Effector memory CD4-positive, alpha-beta T cell (primary cell): ENCODE measurements around the gene TAF12.
"Not testable (repeated sequence)": the region's sequence is repeated elsewhere in the genome, so short reads cannot be mapped to it uniquely, and the experiment has no call there.

ENCODE experiments used
- DNase-seq, 3 donors: peaks; one replicate each; pipeline ENCODE4 v3.0.0-alpha.2; 2020
- H3K27ac ChIP-seq: 2 replicates; pipeline ENCODE4 v1.7.0; 2013; ENCODE audit warnings: mild to moderate bottlenecking, low read length, moderate library complexity; ENCODE audit not compliant: insufficient read depth, poor library complexity, severe bottlenecking
- H3K27me3 ChIP-seq: replicated peaks from 2 replicates; pipeline ENCODE4 v1.7.0; 2013; ENCODE audit warnings: mild to moderate bottlenecking, low read length; ENCODE audit not compliant: insufficient read depth, control insufficient read depth, poor library complexity, severe bottlenecking
- H3K36me3 ChIP-seq: 2 replicates; pipeline ENCODE4 v1.7.0; 2013; ENCODE audit warnings: mild to moderate bottlenecking, low read length, moderate library complexity; ENCODE audit not compliant: control insufficient read depth, insufficient read depth
- H3K4me1 ChIP-seq: 2 replicates; pipeline ENCODE4 v1.7.0; 2013; ENCODE audit warnings: low read length, mild to moderate bottlenecking; ENCODE audit not compliant: control insufficient read depth, insufficient read depth, poor library complexity, severe bottlenecking
- H3K4me3 ChIP-seq: 2 replicates; pipeline ENCODE4 v1.7.0; 2013; ENCODE audit warnings: low read length, low read depth, mild to moderate bottlenecking; ENCODE audit not compliant: insufficient read depth, poor library complexity, severe bottlenecking
- H3K9me3 ChIP-seq: 2 replicates; pipeline ENCODE4 v1.7.0; 2013; ENCODE audit warnings: mild to moderate bottlenecking, low read length, moderate library complexity; ENCODE audit not compliant: control insufficient read depth

The TAF12 gene

GRCh38 chr1:28646040-28646439 is 3.2 kb upstream of the TAF12 start:
- Histone ChIP-seq H3K4me3 (no peak overlapping the region), H3K4me1 (peaks cover 20% of the 10 kb centered on the region), H3K27me3 (no peaks in the 10 kb centered on the region), H3K27ac (no peak overlapping the region), H3K36me3 (no peaks in the 10 kb centered on the region), H3K9me3 (no peaks in the 10 kb centered on the region)
- DNase-seq, result no peak

DNA sequence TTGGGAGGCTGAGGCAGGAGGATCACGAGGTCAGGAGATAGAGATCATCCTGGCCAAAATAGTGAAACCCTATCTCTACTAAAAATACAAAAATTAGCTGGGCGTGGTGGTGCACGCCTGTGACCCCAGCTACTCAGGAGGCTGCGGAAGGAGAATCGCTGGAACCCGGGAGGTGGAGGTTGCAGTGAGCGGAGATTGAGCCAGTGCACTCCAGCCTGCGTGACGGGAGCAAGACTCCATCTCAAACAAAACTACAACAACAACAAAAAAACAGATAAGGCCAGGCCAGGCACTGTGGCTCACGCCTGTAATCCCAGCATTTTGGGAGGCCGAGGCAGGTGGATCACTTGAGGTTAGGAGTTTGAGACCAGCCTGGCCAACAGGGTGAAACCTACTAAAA is 2.5 kb upstream of the TAF12 start:
- DNase-seq, H3K36me3 ChIP-seq, H3K27ac ChIP-seq, H3K9me3 ChIP-seq, H3K27me3 ChIP-seq, H3K4me3 ChIP-seq: not testable (repeated sequence)
- peaks cover 20% of the 10 kb centered on the region for H3K4me1 ChIP-seq

GRCh38 chr1:28644494-28644893 is 1.6 kb upstream of the TAF12 start:
- Histone ChIP-seq H3K27me3 (no peaks in the 10 kb centered on the region), H3K36me3 (no peaks in the 10 kb centered on the region), H3K4me3 (no peak overlapping the region), H3K9me3 (no peaks in the 10 kb centered on the region), H3K27ac (peak overlapping the region; percentile 85), H3K4me1 (peaks cover 20% of the 10 kb centered on the region)
- no peak for DNase-seq

DNA sequence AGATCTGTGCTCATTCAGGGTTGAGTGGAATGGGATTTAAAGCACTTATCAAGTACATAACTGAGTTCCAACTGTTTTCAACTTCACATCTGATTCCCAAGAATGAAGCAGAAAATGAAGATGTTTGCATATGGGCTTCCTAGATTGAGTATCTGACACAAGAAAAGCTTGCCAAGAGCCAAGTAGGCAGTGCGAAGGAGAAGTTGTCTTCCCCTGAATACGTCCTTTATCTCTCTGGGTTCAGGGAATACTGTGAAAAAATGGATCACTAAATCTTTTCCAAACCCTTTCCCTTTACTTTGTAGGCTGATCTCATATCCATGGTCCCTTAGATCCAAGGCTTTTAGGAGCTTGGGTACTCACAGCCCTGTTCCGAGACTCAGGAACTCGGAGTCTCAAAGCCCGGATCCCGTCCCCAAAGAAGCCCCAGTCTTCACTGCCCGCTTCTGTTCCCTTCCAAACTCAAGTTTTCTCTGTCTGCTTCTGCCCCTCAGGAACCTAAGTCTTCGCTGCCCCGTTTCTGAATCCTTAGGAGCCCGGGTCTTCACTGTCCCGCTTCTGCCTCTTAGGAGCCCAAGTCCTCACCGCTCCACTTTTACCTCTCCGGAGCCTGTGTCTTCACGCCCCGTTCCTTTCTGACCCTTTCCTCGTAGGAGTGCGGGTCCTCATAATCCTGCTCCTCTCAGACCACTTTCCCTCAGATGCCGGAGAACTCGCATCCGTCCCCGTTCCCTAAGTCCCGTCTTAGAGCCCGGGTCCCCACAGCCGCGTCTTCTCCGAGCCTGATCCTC is 616 bp downstream of the TAF12 start:
- Histone ChIP-seq H3K9me3 (no peaks in the 10 kb centered on the region), H3K27ac (peak overlapping the region; percentile 85), H3K4me3 (peak overlapping the region; percentile 87), H3K4me1 (peaks cover 15% of the 10 kb centered on the region), H3K36me3 (no peaks in the 10 kb centered on the region), H3K27me3 (no peaks in the 10 kb centered on the region)
- no peak for DNase-seq

- peaks cover 15% of the 10 kb centered on the region for H3K4me1 ChIP-seq
- no peak overlapping the region for H3K27ac ChIP-seq
- no peaks in the 10 kb centered on the region for H3K27me3 ChIP-seq
- no peaks in the 10 kb centered on the region for H3K9me3 ChIP-seq
- peak in 1 of 3 donors; percentile 3 for DNase-seq
- no peak overlapping the region for H3K4me3 ChIP-seq
- no peaks in the 10 kb centered on the region for H3K36me3 ChIP-seq
These were observed 2.1 kb downstream of the TAF12 start for GRCh38 chr1:28640766-28641165.

DNA sequence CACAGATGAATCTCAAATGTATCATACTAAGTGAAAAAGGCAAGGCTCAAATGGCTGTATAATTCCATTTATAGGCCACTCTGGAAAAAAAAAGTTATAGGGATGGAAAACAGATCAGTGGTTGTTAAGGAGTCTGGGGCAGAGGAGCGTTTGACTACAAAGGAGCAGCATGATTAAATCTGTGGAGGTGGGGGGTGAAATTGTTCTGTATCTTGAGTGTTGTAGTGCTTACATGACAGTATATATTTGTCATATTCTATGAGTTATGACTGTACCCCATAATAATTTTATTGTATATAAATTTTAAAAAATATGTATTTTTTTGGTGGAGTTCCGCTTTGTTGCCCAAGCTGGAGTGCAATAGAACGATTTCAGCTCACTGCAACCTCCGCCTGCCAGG is 10.3 kb downstream of the TAF12 start:
- no peak overlapping the region for H3K4me3 ChIP-seq
- H3K9me3 ChIP-seq, result no peaks in the 10 kb centered on the region
- no peaks in the 10 kb centered on the region for H3K27me3 ChIP-seq
- no peak for DNase-seq
- no peak overlapping the region for H3K27ac ChIP-seq
- no peaks in the 10 kb centered on the region for H3K36me3 ChIP-seq
- H3K4me1 ChIP-seq, result no peaks in the 10 kb centered on the region

GRCh38 chr1:28631713-28632112 is 11.2 kb downstream of the TAF12 start:
- H3K4me3 ChIP-seq, result no peak overlapping the region
- H3K9me3 ChIP-seq, result no peaks in the 10 kb centered on the region
- H3K4me1 ChIP-seq, result no peaks in the 10 kb centered on the region
- no peaks in the 10 kb centered on the region for H3K36me3 ChIP-seq
- H3K27me3 ChIP-seq, result no peaks in the 10 kb centered on the region
- no peak for DNase-seq
- H3K27ac ChIP-seq, result no peak overlapping the region

DNA sequence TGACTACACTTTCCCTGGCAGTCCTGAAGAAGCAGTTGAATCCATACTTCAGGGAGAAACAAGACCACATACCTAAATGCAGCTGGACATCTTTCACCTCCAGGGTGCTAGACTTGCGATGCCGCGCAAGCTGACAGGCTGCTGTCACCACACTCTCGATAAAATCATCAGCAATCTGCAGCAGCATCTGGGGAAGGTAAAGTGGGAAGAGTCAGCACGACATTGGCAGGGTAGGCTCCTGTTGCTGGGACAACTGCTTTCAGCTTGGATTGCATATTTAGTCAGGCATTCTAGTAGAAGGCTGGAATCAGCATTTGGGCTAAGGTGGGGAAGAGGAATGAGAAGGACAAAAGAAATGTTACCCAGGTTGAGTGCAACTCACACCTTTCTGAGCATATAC is 29.7 kb downstream of the TAF12 start:
- Histone ChIP-seq H3K9me3 (no peaks in the 10 kb centered on the region), H3K27me3 (no peaks in the 10 kb centered on the region), H3K27ac (no peak overlapping the region), H3K36me3 (peaks cover 41% of the 10 kb centered on the region), H3K4me1 (no peaks in the 10 kb centered on the region), H3K4me3 (no peak overlapping the region)
- no peak for DNase-seq

- no peaks in the 10 kb centered on the region for H3K9me3 ChIP-seq
- peaks cover 42% of the 10 kb centered on the region for H3K36me3 ChIP-seq
- no peaks in the 10 kb centered on the region for H3K27me3 ChIP-seq
- no peak for DNase-seq
- no peaks in the 10 kb centered on the region for H3K4me1 ChIP-seq
- no peak overlapping the region for H3K27ac ChIP-seq
- H3K4me3 ChIP-seq, result no peak overlapping the region
These were observed 36.1 kb downstream of the TAF12 start for GRCh38 chr1:28606771-28607170.

DNA sequence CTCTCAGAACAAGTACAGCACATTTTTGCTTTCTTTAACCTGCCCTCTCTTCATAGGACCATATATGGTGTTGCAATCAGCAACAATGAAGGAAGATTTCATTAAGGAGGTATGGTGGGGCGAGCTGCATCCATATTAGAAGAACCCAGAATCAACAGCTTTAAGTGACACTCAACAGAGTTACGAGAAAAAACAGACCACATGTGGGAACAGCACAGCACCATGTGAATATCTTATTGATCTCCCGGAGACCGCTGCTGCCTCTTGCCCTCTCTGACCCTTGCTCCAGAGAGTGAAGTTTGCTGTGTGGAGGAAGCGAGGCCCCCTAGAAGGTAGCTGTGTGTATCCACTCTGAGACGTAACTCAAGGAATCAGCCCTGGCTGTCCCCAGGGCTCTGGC is 37.9 kb downstream of the TAF12 start:
- Histone ChIP-seq H3K4me3 (no peak overlapping the region), H3K36me3 (peaks cover 32% of the 10 kb centered on the region), H3K27ac (no peak overlapping the region), H3K4me1 (no peaks in the 10 kb centered on the region), H3K27me3 (no peaks in the 10 kb centered on the region), H3K9me3 (no peaks in the 10 kb centered on the region)
- no peak for DNase-seq
